Endothelial cell of umbilical vein (primary cell): ENCODE results near the gene SLCO3A1. TPM values are rescaled to one million over a fixed set of nuclear protein-coding genes. Genes with fewer than 3 reads are reported as not detected.

Experiments
- BruUV-seq: library from RNA; stranded (reverse); fragments of 400-500 nt; replicated peaks from 2 replicates; lab custom pipeline; 2021; lab: Mats Ljungman, UMichigan
- CTCF ChIA-PET: fragments of 300-600, 350-600 bp; sonication (Branson Sonifier 250); formaldehyde crosslinking; loops from one replicate; lab custom pipeline; 2021; ENCODE audit warnings: antibody characterized with exemption, inconsistent platforms; lab: Charles Lee
- POLR2A ChIA-PET: fragments of 300-600, 350-600 bp; sonication (Branson Sonifier 250); formaldehyde crosslinking; loops from one replicate; lab custom pipeline; 2021; ENCODE audit warnings: antibody characterized with exemption, inconsistent platforms; lab: Charles Lee
- DNase-seq: peaks from one replicate; pipeline ENCODE4 v3.0.0-alpha.2; 2011; ENCODE audit warnings: low read depth, low spot score
- FAIRE-seq: peaks from 2 replicates; lab custom pipeline; 2011; peaks lifted over from hg19 to GRCh38; lab: Jason Lieb, UNC
- H2AFZ ChIP-seq: 2 replicates; pipeline ENCODE4 v1.6.0; 2012; ENCODE audit warnings: low read depth, low read length, control low read depth, inconsistent platforms
- H3K27ac ChIP-seq: 2 replicates; pipeline ENCODE4 v1.5.1; 2011; ENCODE audit warnings: low read depth, mild to moderate bottlenecking, control low read depth, low read length, moderate library complexity; ENCODE audit not compliant: insufficient read depth
- H3K27me3 ChIP-seq, 2 experiments: 2 replicates each; pipeline versions ENCODE4 v1.6.0 to v1.6.1; 2011; ENCODE audit warnings: low read length in 2 of 2, mixed read lengths in 1 of 2; ENCODE audit not compliant: control insufficient read depth in 2 of 2, insufficient read depth in 2 of 2
- H3K36me3 ChIP-seq, 2 experiments: 2 replicates in 1 of 2; 3 replicates in 1 of 2; pipeline ENCODE4 v1.5.1; 2011; ENCODE audit warnings: low read length in 2 of 2, mild to moderate bottlenecking in 1 of 2, moderate library complexity in 1 of 2; ENCODE audit not compliant: control insufficient read depth in 2 of 2, insufficient read depth in 2 of 2; ENCODE audit errors: extremely low read depth in 1 of 2
- H3K4me1 ChIP-seq: 3 replicates; pipeline ENCODE4 v1.5.1; 2011; ENCODE audit warnings: mild to moderate bottlenecking, low read length; ENCODE audit not compliant: control insufficient read depth, insufficient read depth; ENCODE audit errors: extremely low read depth
- H3K4me2 ChIP-seq: 2 replicates; pipeline ENCODE4 v1.6.1; 2011; ENCODE audit warnings: low read length, control low read depth, mixed read lengths; ENCODE audit not compliant: insufficient read depth
- H3K4me3 ChIP-seq, 3 experiments: fragments of 200-600 bp in 1 of 3; sonication (generic), shearing (Covaris generic) in 1 of 3; replicated peaks in 1 of 3; 2 replicates each; pipeline ENCODE4 v1.5.1; 2011 to 2016; ENCODE audit warnings: control low read depth in 3 of 3, low read length in 3 of 3, mild to moderate bottlenecking in 2 of 3, inconsistent platforms in 1 of 3, low read depth in 1 of 3, moderate library complexity in 1 of 3; ENCODE audit not compliant: insufficient read depth in 1 of 3
- H3K79me2 ChIP-seq: 2 replicates; pipeline ENCODE4 v1.6.0; 2012; ENCODE audit warnings: low read length, inconsistent platforms; ENCODE audit not compliant: control insufficient read depth, insufficient read depth
- H3K9ac ChIP-seq: replicated peaks from 2 replicates; pipeline ENCODE3; 2011; ENCODE audit warnings: low read length, control low read depth; ENCODE audit not compliant: insufficient read depth; ENCODE audit errors: extremely low read depth
- H3K9me1 ChIP-seq: replicated peaks from 3 replicates; pipeline ENCODE4 v1.6.0; 2011; ENCODE audit warnings: mild to moderate bottlenecking, low read length; ENCODE audit not compliant: control insufficient read depth, insufficient read depth; ENCODE audit errors: extremely low read depth
- H3K9me3 ChIP-seq: replicated peaks from 2 replicates; pipeline ENCODE4 v1.5.1; 2012; ENCODE audit warnings: low read length, inconsistent platforms; ENCODE audit not compliant: control insufficient read depth, insufficient read depth
- H4K20me1 ChIP-seq: replicated peaks from 2 replicates; pipeline ENCODE3; 2011; ENCODE audit warnings: mild to moderate bottlenecking, low read length; ENCODE audit not compliant: control insufficient read depth, insufficient read depth; ENCODE audit errors: extremely low read depth
- FOS ChIP-seq: IDR thresholded peaks from 2 replicates; pipeline ENCODE4 v1.6.1; 2011; ENCODE audit warnings: mild to moderate bottlenecking, low read length, moderate library complexity, borderline replicate concordance; ENCODE audit not compliant: insufficient read depth
- GATA2 ChIP-seq: IDR thresholded peaks from 2 replicates; pipeline ENCODE4 v1.7.0; 2011; ENCODE audit warnings: low read depth, mild to moderate bottlenecking, moderate library complexity, mixed read lengths, low read length; ENCODE audit not compliant: insufficient read length, insufficient read depth
- JUN ChIP-seq: IDR thresholded peaks from 2 replicates; pipeline ENCODE4 v1.6.1; 2011; ENCODE audit warnings: borderline replicate concordance, low read depth; ENCODE audit not compliant: insufficient read length, insufficient read depth
- MYC ChIP-seq: IDR thresholded peaks from one replicate; pipeline ENCODE4 v1.6.1; 2011; ENCODE audit warnings: mild to moderate bottlenecking, low read depth, low read length
- POLR2A ChIP-seq: IDR thresholded peaks from 2 replicates; pipeline ENCODE4 v1.6.1; 2012; ENCODE audit warnings: low read depth, mild to moderate bottlenecking, control low read depth, low read length
- dilution Hi-C: fragments of 300-500 bp; cut with MboI; formaldehyde crosslinking; loops from one replicate; pipeline ENCODE4 v1.15.0; 2019; ENCODE audit warnings: low sequenced_read_pairs; ENCODE audit not compliant: extremely low pct_ligation_motif_present
- intact Hi-C: fragments of 100-400 bp; cut with micrococcal nuclease; formaldehyde crosslinking; loops from one replicate; pipeline ENCODE4 v1.10.0; 2022
- polyA plus RNA-seq, 4 experiments: library from polyadenylated mRNA; depleted of rRNA in 3 of 4; stranded (reverse) in 3 of 4; unstranded in 1 of 4; fragments of >200 nt; gene quantifications; 2 replicates each; pipeline versions ENCODE4 v1.2.1 to v1.2.3, GENCODE V29; 2011 to 2012; ENCODE audit warnings: missing spikeins in 1 of 4
- total RNA-seq: library from RNA; stranded (reverse); gene quantifications from 2 replicates; pipeline ENCODE4 v1.2.3, GENCODE V29; 2021
- TF ChIP-seq, protein P1 (sequence below), 2 donors: IDR thresholded peaks; 1 replicate in 1 of 2; 2 replicates in 1 of 2; pipeline ENCODE4 v1.5.1; 2011; ENCODE audit warnings: low read length in 2 of 2, mild to moderate bottlenecking in 2 of 2, moderate library complexity in 2 of 2, control low read depth in 1 of 2, inconsistent platforms in 1 of 2, low read depth in 1 of 2; ENCODE audit not compliant: insufficient read depth in 1 of 2; ENCODE audit errors: extremely low read depth in 1 of 2

Gene SLCO3A1
- total and polyA plus RNA-seq, 2 donors (not counting 3 experiments of a cell fraction or from before 2014, with no cell fraction given) = 0.88 to 0.92 TPM

DNA sequence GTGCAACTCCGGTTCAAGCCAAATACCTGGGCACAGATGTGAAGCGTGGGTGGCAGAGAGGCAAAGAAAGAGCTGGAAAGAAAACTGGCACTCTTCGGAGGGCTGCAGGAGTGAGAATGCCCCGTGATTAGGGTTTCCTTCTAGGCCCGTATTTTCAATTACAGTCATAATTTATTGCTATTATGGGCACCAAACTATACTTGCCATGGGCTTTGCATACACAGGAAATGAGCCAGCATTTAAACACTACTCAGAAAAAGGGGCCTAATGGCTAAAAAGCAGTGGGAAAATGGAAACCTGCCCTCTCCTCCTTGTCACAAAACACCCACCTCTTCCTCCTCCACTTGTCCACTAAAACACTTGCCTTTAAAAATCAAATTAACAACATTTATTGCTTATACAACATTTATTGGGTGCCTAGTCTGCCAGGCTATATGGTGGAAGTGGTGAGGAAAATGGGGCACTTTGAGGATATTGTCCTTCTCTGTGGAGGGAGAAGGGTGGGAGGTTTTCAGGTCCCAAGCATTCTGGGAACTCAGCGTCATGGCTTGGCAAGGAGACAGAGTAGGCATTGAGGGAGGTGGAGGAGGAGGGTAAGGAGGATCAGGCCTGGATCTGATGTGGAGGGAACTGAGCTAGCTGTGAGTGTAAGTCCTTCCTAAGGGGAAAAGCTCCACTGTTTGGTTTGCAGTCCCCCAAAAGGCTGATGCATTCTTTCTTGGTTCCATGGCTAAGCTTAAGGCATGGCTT, 160.9 kb downstream of the SLCO3A1 start:
- no peaks in the 10 kb centered on the region for H3K36me3 ChIP-seq
- no peak overlapping the region for H3K4me2 ChIP-seq
- POLR2A ChIA-PET = no interaction called here
- FAIRE-seq (no peak), DNase-seq (no peak)
- H3K4me3 ChIP-seq = no peak overlapping the region
- BruUV-seq = no TSS peak
- H3K27me3 ChIP-seq = no peaks in the 10 kb centered on the region
- CTCF ChIA-PET = no interaction called here
- no peak overlapping the region for H3K9ac ChIP-seq
- H3K79me2 ChIP-seq = no peaks in the 10 kb centered on the region
- H3K4me1 ChIP-seq = no peaks in the 10 kb centered on the region
- no peaks in the 10 kb centered on the region for H4K20me1 ChIP-seq
- no peaks in the 10 kb centered on the region for H3K9me3 ChIP-seq
- intact Hi-C loops (no loop called here), dilution Hi-C loops (no loop called here)
- H2AFZ ChIP-seq = no peak overlapping the region
- H3K27ac ChIP-seq = no peak overlapping the region
- TF ChIP-seq FOS (no peak), POLR2A (no peak)
- TF ChIP-seq, protein P1, sequence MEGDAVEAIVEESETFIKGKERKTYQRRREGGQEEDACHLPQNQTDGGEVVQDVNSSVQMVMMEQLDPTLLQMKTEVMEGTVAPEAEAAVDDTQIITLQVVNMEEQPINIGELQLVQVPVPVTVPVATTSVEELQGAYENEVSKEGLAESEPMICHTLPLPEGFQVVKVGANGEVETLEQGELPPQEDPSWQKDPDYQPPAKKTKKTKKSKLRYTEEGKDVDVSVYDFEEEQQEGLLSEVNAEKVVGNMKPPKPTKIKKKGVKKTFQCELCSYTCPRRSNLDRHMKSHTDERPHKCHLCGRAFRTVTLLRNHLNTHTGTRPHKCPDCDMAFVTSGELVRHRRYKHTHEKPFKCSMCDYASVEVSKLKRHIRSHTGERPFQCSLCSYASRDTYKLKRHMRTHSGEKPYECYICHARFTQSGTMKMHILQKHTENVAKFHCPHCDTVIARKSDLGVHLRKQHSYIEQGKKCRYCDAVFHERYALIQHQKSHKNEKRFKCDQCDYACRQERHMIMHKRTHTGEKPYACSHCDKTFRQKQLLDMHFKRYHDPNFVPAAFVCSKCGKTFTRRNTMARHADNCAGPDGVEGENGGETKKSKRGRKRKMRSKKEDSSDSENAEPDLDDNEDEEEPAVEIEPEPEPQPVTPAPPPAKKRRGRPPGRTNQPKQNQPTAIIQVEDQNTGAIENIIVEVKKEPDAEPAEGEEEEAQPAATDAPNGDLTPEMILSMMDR (IDR thresholded peaks at IDR 0.05; ENCODE audit: extremely low read depth in 1 of 2, insufficient read depth in 1 of 2, low read depth in 1 of 2, low read length in 2 of 2) = no peak
- no peaks in the 10 kb centered on the region for H3K9me1 ChIP-seq

DNA sequence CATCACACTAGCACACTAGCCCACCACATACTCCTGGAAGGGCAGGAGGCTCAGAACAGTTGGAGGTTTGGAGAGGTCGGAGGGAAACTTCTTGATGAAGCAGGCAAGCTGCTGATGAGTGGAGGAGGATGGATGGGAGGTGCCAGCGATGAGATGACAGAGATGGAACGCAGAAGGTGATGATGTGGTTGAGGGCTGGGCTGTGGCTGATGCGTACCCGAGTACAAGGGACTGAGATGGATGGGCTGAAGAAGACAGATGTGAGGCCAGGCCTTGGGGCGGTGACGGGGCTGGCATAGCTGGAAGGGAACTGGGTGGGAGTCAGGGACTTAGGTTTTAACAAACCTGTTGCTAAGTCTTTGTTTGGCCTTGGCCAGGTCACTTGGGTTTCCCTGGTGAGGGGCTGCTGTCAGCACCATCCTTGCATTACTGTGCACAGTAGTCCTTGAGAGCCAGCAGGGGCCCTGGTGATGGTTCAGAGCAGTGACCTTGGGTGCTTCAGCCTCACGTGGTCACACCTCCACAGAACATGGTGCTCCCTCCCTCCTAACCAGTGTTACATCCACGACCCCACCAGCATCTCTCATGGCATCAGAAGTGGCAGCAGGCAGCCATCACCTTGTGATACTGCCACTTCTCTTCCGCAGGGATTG, 164.5 kb downstream of the SLCO3A1 start:
- no peak for FAIRE-seq
- H3K9me3 ChIP-seq = no peaks in the 10 kb centered on the region
- dilution Hi-C loops (no loop called here), intact Hi-C loops (no loop called here)
- H3K4me2 ChIP-seq = no peak overlapping the region
- POLR2A ChIA-PET = no interaction called here
- H3K27ac ChIP-seq = no peak overlapping the region
- H3K4me1 ChIP-seq = no peaks in the 10 kb centered on the region
- CTCF ChIA-PET = no interaction called here
- BruUV-seq = no TSS peak
- no peak overlapping the region for H3K9ac ChIP-seq
- no peaks in the 10 kb centered on the region for H3K9me1 ChIP-seq
- no peaks in the 10 kb centered on the region for H3K27me3 ChIP-seq
- no peak for DNase-seq
- H3K36me3 ChIP-seq = no peaks in the 10 kb centered on the region
- no peak overlapping the region for H2AFZ ChIP-seq
- H4K20me1 ChIP-seq = no peaks in the 10 kb centered on the region
- no peak for TF ChIP-seq MYC
- no peak for TF ChIP-seq GATA2
- TF ChIP-seq JUN = no peak
- TF ChIP-seq FOS = no peak
- no peaks in the 10 kb centered on the region for H3K79me2 ChIP-seq
- H3K4me3 ChIP-seq = no peak overlapping the region
